Activated CD4-positive, alpha-beta T cell treated with anti-CD3 and anti-CD28 coated beads, Interleukin-2, amount 10 ng/mL, durations not matched to agents 24 days and 14 days (primary cell): Measurements from ENCODE around the gene GRID2. TPM values are rescaled to one million over a fixed set of nuclear protein-coding genes. Genes with fewer than 3 reads are reported as not detected.

Source experiments
- DNase-seq: peaks from one replicate; pipeline ENCODE4 v3.0.0; 2022
- H3K27ac Mint-ChIP-seq: one replicate; pipeline ENCODE4 v1.8.0; 2022; ENCODE audit warnings: mild to moderate bottlenecking, mixed read lengths
- H3K27me3 Mint-ChIP-seq: one replicate; pipeline ENCODE4 v1.8.0; 2022; ENCODE audit warnings: mixed read lengths
- H3K36me3 Mint-ChIP-seq: one replicate; pipeline ENCODE4 v1.8.0; 2022; ENCODE audit warnings: low read depth, mild to moderate bottlenecking, mixed read lengths
- H3K4me1 Mint-ChIP-seq: one replicate; pipeline ENCODE4 v1.8.0; 2021; ENCODE audit warnings: mixed read lengths
- H3K4me3 Mint-ChIP-seq: one replicate; pipeline ENCODE4 v1.8.0; 2022; ENCODE audit warnings: mild to moderate bottlenecking, moderate library complexity, mixed read lengths
- H3K9me3 Mint-ChIP-seq: one replicate; pipeline ENCODE4 v1.8.0; 2021; ENCODE audit warnings: mixed read lengths
- intact Hi-C: fragments of 100-400 bp; cut with micrococcal nuclease; formaldehyde crosslinking; loops from one replicate; pipeline ENCODE4 v1.15.1; 2023
- total RNA-seq: library from RNA; stranded (reverse); gene quantifications from 2 replicates; pipeline ENCODE4 v1.2.3, GENCODE V29; 2022

GRID2 gene
- total RNA-seq, 1 donor from 2014 or later, result not detected

- no peaks in the 10 kb centered on the region for H3K27me3 Mint-ChIP-seq
- no peak for DNase-seq
- no peaks in the 10 kb centered on the region for H3K4me1 Mint-ChIP-seq
- H3K36me3 Mint-ChIP-seq, result no peaks in the 10 kb centered on the region
- H3K4me3 Mint-ChIP-seq, result no peak overlapping the region
- intact Hi-C loops, result no loop called here
- H3K27ac Mint-ChIP-seq, result no peak overlapping the region
- no peaks in the 10 kb centered on the region for H3K9me3 Mint-ChIP-seq
Measured at GRCh38 chr4:93143902-93144301, 840.1 kb downstream of the GRID2 start.

GRCh38 chr4:93144644-93145043, 840.9 kb downstream of the GRID2 start:
- no peak for DNase-seq
- intact Hi-C loops, result no loop called here
- H3K27me3 Mint-ChIP-seq, result no peaks in the 10 kb centered on the region
- H3K27ac Mint-ChIP-seq, result no peak overlapping the region
- H3K4me3 Mint-ChIP-seq, result no peak overlapping the region
- H3K9me3 Mint-ChIP-seq, result no peaks in the 10 kb centered on the region
- H3K36me3 Mint-ChIP-seq, result no peaks in the 10 kb centered on the region
- H3K4me1 Mint-ChIP-seq, result no peaks in the 10 kb centered on the region

- Mint-ChIP-seq H3K4me1 (no peaks in the 10 kb centered on the region), H3K4me3 (no peak overlapping the region), H3K36me3 (no peaks in the 10 kb centered on the region), H3K27me3 (no peaks in the 10 kb centered on the region), H3K9me3 (no peaks in the 10 kb centered on the region), H3K27ac (no peak overlapping the region)
- intact Hi-C loops, result no loop called here
- DNase-seq, result no peak
Measured at GRCh38 chr4:93147524-93148212, 843.9 kb downstream of the GRID2 start.

GRCh38 chr4:93152491-93152890, 848.7 kb downstream of the GRID2 start:
- H3K27me3 Mint-ChIP-seq, result no peaks in the 10 kb centered on the region
- intact Hi-C loops, result no loop called here
- no peak overlapping the region for H3K4me3 Mint-ChIP-seq
- H3K9me3 Mint-ChIP-seq, result no peaks in the 10 kb centered on the region
- H3K4me1 Mint-ChIP-seq, result no peaks in the 10 kb centered on the region
- no peak for DNase-seq
- no peaks in the 10 kb centered on the region for H3K36me3 Mint-ChIP-seq
- H3K27ac Mint-ChIP-seq, result no peak overlapping the region

- H3K27ac Mint-ChIP-seq, result no peak overlapping the region
- no peaks in the 10 kb centered on the region for H3K9me3 Mint-ChIP-seq
- DNase-seq, result no peak
- H3K27me3 Mint-ChIP-seq, result no peaks in the 10 kb centered on the region
- H3K36me3 Mint-ChIP-seq, result no peaks in the 10 kb centered on the region
- no peaks in the 10 kb centered on the region for H3K4me1 Mint-ChIP-seq
- intact Hi-C loops, result no loop called here
- H3K4me3 Mint-ChIP-seq, result no peak overlapping the region
Measured at GRCh38 chr4:93157986-93158385, 854.2 kb downstream of the GRID2 start.

- Mint-ChIP-seq H3K4me1 (no peaks in the 10 kb centered on the region), H3K27ac (no peak overlapping the region), H3K4me3 (no peak overlapping the region), H3K9me3 (no peaks in the 10 kb centered on the region), H3K36me3 (no peaks in the 10 kb centered on the region), H3K27me3 (no peaks in the 10 kb centered on the region)
- intact Hi-C loops, result no loop called here
- DNase-seq, result no peak
Measured at GRCh38 chr4:93168053-93168452, 864.3 kb downstream of the GRID2 start.

- H3K4me1 Mint-ChIP-seq, result no peaks in the 10 kb centered on the region
Measured at GRCh38 chr4:93169966-93170365, 866.2 kb downstream of the GRID2 start.

GRCh38 chr4:93174598-93174997, 870.8 kb downstream of the GRID2 start:
- H3K4me3 Mint-ChIP-seq, result no peak overlapping the region
- no peaks in the 10 kb centered on the region for H3K36me3 Mint-ChIP-seq
- no peaks in the 10 kb centered on the region for H3K9me3 Mint-ChIP-seq
- DNase-seq, result no peak
- H3K27me3 Mint-ChIP-seq, result no peaks in the 10 kb centered on the region
- intact Hi-C loops, result no loop called here
- H3K27ac Mint-ChIP-seq, result no peak overlapping the region
- H3K4me1 Mint-ChIP-seq, result no peaks in the 10 kb centered on the region

More at GRCh38 chr4:93169966-93170365, 866.2 kb downstream of the GRID2 start:
- Mint-ChIP-seq H3K27me3 (no peaks in the 10 kb centered on the region), H3K36me3 (no peaks in the 10 kb centered on the region), H3K4me3 (no peak overlapping the region), H3K27ac (no peak overlapping the region), H3K9me3 (no peaks in the 10 kb centered on the region)
- DNase-seq, result no peak
- intact Hi-C loops, result no loop called here

GRCh38 chr4:93178279-93178678, 874.5 kb downstream of the GRID2 start:
- H3K4me1 Mint-ChIP-seq, result no peaks in the 10 kb centered on the region
- H3K9me3 Mint-ChIP-seq, result no peaks in the 10 kb centered on the region
- DNase-seq, result no peak
- no peak overlapping the region for H3K27ac Mint-ChIP-seq
- no peaks in the 10 kb centered on the region for H3K36me3 Mint-ChIP-seq
- H3K27me3 Mint-ChIP-seq, result no peaks in the 10 kb centered on the region
- H3K4me3 Mint-ChIP-seq, result no peak overlapping the region
- intact Hi-C loops, result no loop called here

- DNase-seq, result no peak
- Mint-ChIP-seq H3K36me3 (no peaks in the 10 kb centered on the region), H3K4me1 (no peaks in the 10 kb centered on the region), H3K9me3 (no peaks in the 10 kb centered on the region), H3K27ac (no peak overlapping the region), H3K4me3 (no peak overlapping the region), H3K27me3 (no peaks in the 10 kb centered on the region)
- intact Hi-C loops, result no loop called here
Measured at GRCh38 chr4:93179044-93179443, 875.3 kb downstream of the GRID2 start.

GRCh38 chr4:93182722-93183121, 879.0 kb downstream of the GRID2 start:
- Mint-ChIP-seq H3K36me3 (no peaks in the 10 kb centered on the region), H3K4me3 (no peak overlapping the region), H3K4me1 (no peaks in the 10 kb centered on the region), H3K27me3 (no peaks in the 10 kb centered on the region), H3K27ac (no peak overlapping the region), H3K9me3 (no peaks in the 10 kb centered on the region)
- intact Hi-C loops, result no loop called here
- DNase-seq, result no peak

GRCh38 chr4:93183576-93183975, 879.8 kb downstream of the GRID2 start:
- no peak for DNase-seq
- Mint-ChIP-seq H3K27ac (no peak overlapping the region), H3K4me1 (no peaks in the 10 kb centered on the region), H3K27me3 (no peaks in the 10 kb centered on the region), H3K4me3 (no peak overlapping the region), H3K36me3 (no peaks in the 10 kb centered on the region), H3K9me3 (no peaks in the 10 kb centered on the region)
- intact Hi-C loops, result no loop called here

GRCh38 chr4:93184053-93184452, 880.3 kb downstream of the GRID2 start:
- H3K4me3 Mint-ChIP-seq, result no peak overlapping the region
- no peaks in the 10 kb centered on the region for H3K36me3 Mint-ChIP-seq
- no peaks in the 10 kb centered on the region for H3K4me1 Mint-ChIP-seq
- no peak for DNase-seq
- no peak overlapping the region for H3K27ac Mint-ChIP-seq
- intact Hi-C loops, result no loop called here
- no peaks in the 10 kb centered on the region for H3K9me3 Mint-ChIP-seq
- H3K27me3 Mint-ChIP-seq, result no peaks in the 10 kb centered on the region

- intact Hi-C loops, result no loop called here
- no peak for DNase-seq
- H3K36me3 Mint-ChIP-seq, result no peaks in the 10 kb centered on the region
- no peaks in the 10 kb centered on the region for H3K9me3 Mint-ChIP-seq
- H3K27ac Mint-ChIP-seq, result no peak overlapping the region
- H3K4me1 Mint-ChIP-seq, result no peaks in the 10 kb centered on the region
- H3K27me3 Mint-ChIP-seq, result no peaks in the 10 kb centered on the region
- no peak overlapping the region for H3K4me3 Mint-ChIP-seq
Measured at GRCh38 chr4:93186846-93187245, 883.1 kb downstream of the GRID2 start.

- no peak for DNase-seq
- no peaks in the 10 kb centered on the region for H3K9me3 Mint-ChIP-seq
- H3K4me3 Mint-ChIP-seq, result no peak overlapping the region
- H3K4me1 Mint-ChIP-seq, result no peaks in the 10 kb centered on the region
- H3K27me3 Mint-ChIP-seq, result no peaks in the 10 kb centered on the region
- H3K36me3 Mint-ChIP-seq, result no peaks in the 10 kb centered on the region
- H3K27ac Mint-ChIP-seq, result no peak overlapping the region
- intact Hi-C loops, result no loop called here
Measured at GRCh38 chr4:93187466-93187865, 883.7 kb downstream of the GRID2 start.
